ENCODE measurements around the gene HSPG2. TPM values are rescaled to one million over a fixed set of nuclear protein-coding genes. Genes with fewer than 3 reads are reported as not detected.

HSPG2 gene
- total and polyA plus RNA-seq, 9 of the 15 experiments (the other 6 are each of a cell fraction or from before 2014, with no cell fraction given): 0.14 to 160 (median 15.7) TPM

- FAIRE-seq (no peak), ATAC-seq (0 out of 3 replicates have a peak, but pooled peaks have one; percentile 33), DNase-seq (ENCODE audit: extremely low read depth in 1 of 4, low spot score in 3 of 4) (no peak)
- CTCF ChIA-PET (ENCODE audit: low intra/inter-chr PET ratio): no interaction called here
- Histone ChIP-seq H2AFZ (ENCODE audit: low read depth, low read length) (no peak overlapping the region), H3K9me3 (replicated peaks; ENCODE audit: control insufficient read depth, insufficient read depth, low read depth, low read length) (no peaks in the 10 kb centered on the region), H3K9me1 (ENCODE audit: control insufficient read depth, insufficient read depth, low read length) (no peaks in the 10 kb centered on the region), H3K4me3 (no peak overlapping the region), H3K9ac (ENCODE audit: insufficient read depth in 1 of 2, low read depth in 2 of 2, low read length in 2 of 2) (peak overlapping the region in 1 of 2 experiments; percentile 1; a peak in 1 of 4 replicates), H3K27ac (ENCODE audit: extremely low read depth, low read depth, low read length) (no peak overlapping the region), H3K4me2 (ENCODE audit: insufficient read depth, low read length) (no peak overlapping the region), H3K36me3 (ENCODE audit: control insufficient read depth, insufficient read depth, low read length) (no peaks in the 10 kb centered on the region), H3K27me3 (ENCODE audit: control insufficient read depth in 2 of 2, insufficient read depth in 2 of 2, low read length in 2 of 2) (no peaks in the 10 kb centered on the region), H4K20me1 (replicated peaks; ENCODE audit: control insufficient read depth, insufficient read depth, low read length) (no peaks in the 10 kb centered on the region), H3K4me1 (replicated peaks in 1 of 2; ENCODE audit: control insufficient read depth in 2 of 2, insufficient read depth in 2 of 2, low read length in 2 of 2) (peaks cover 18 to 26% of the 10 kb centered on the region in 2 experiments), H3K79me2 (ENCODE audit: control insufficient read depth, insufficient read depth, low read length) (no peaks in the 10 kb centered on the region)
- POLR2A ChIA-PET: interaction anchor here (0.5 to 3.3 kb wide), 3 partner anchors 13 to 73 kb away, joined by 3 to 10 read pairs (median 3); no protein-coding TSS in a partner anchor
- no TSS peak for BruUV-seq (replicated peaks)
- WGBS (ENCODE audit: insufficient coverage, low coverage, missing lambda C conversion rate): 61% methylated on average over 6 of the region's 6 CpGs
- in situ Hi-C loops (cut with MboI) (no loop called here), intact Hi-C loops (cut with micrococcal nuclease) (no loop called here)
- no peak for TF ChIP-seq AFF4 (CRISPR knock-in tag; IDR thresholded peaks at IDR 0.05)
- no peak for TF ChIP-seq HMG20A (CRISPR knock-in tag; conservative IDR thresholded peaks at IDR 0.05)
- no peak for TF ChIP-seq CXXC5 (CRISPR knock-in tag; IDR thresholded peaks at IDR 0.05)
- no peak for TF ChIP-seq HDAC6 (IDR thresholded peaks at IDR 0.05; ENCODE audit: low read depth, low read length)
- TF ChIP-seq, protein P1, sequence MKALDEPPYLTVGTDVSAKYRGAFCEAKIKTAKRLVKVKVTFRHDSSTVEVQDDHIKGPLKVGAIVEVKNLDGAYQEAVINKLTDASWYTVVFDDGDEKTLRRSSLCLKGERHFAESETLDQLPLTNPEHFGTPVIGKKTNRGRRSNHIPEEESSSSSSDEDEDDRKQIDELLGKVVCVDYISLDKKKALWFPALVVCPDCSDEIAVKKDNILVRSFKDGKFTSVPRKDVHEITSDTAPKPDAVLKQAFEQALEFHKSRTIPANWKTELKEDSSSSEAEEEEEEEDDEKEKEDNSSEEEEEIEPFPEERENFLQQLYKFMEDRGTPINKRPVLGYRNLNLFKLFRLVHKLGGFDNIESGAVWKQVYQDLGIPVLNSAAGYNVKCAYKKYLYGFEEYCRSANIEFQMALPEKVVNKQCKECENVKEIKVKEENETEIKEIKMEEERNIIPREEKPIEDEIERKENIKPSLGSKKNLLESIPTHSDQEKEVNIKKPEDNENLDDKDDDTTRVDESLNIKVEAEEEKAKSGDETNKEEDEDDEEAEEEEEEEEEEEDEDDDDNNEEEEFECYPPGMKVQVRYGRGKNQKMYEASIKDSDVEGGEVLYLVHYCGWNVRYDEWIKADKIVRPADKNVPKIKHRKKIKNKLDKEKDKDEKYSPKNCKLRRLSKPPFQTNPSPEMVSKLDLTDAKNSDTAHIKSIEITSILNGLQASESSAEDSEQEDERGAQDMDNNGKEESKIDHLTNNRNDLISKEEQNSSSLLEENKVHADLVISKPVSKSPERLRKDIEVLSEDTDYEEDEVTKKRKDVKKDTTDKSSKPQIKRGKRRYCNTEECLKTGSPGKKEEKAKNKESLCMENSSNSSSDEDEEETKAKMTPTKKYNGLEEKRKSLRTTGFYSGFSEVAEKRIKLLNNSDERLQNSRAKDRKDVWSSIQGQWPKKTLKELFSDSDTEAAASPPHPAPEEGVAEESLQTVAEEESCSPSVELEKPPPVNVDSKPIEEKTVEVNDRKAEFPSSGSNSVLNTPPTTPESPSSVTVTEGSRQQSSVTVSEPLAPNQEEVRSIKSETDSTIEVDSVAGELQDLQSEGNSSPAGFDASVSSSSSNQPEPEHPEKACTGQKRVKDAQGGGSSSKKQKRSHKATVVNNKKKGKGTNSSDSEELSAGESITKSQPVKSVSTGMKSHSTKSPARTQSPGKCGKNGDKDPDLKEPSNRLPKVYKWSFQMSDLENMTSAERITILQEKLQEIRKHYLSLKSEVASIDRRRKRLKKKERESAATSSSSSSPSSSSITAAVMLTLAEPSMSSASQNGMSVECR (CRISPR knock-in tag; IDR thresholded peaks at IDR 0.05): no peak
- TF ChIP-seq, protein P2, sequence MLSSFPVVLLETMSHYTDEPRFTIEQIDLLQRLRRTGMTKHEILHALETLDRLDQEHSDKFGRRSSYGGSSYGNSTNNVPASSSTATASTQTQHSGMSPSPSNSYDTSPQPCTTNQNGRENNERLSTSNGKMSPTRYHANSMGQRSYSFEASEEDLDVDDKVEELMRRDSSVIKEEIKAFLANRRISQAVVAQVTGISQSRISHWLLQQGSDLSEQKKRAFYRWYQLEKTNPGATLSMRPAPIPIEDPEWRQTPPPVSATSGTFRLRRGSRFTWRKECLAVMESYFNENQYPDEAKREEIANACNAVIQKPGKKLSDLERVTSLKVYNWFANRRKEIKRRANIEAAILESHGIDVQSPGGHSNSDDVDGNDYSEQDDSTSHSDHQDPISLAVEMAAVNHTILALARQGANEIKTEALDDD (IDR thresholded peaks at IDR 0.05): no peak
Observed at GRCh38 chr1:21952786-21953520, 15.8 kb upstream of the HSPG2 start.
